ENCODE data around the gene TRMT5.

DNA sequence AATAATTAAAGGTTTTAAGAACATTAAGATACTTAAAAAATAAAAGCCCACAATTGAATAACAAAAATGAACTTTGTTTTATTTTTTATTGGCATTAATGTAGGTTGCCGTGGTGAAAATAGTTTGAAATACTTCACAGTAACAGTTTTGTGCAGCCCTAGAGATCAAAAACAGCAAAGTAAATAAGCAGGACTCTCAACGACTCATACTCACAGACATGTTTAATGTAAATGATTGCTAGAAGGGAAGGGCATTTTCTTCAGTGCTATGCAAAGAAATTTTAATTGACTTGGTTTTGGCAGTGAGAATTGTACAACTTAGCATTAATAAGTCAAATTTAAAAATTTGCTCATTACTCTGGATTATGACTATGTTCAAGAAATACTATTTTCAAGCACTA lies 16.0 kb downstream of the TRMT5 start:
- TF ChIP-seq, protein P1, sequence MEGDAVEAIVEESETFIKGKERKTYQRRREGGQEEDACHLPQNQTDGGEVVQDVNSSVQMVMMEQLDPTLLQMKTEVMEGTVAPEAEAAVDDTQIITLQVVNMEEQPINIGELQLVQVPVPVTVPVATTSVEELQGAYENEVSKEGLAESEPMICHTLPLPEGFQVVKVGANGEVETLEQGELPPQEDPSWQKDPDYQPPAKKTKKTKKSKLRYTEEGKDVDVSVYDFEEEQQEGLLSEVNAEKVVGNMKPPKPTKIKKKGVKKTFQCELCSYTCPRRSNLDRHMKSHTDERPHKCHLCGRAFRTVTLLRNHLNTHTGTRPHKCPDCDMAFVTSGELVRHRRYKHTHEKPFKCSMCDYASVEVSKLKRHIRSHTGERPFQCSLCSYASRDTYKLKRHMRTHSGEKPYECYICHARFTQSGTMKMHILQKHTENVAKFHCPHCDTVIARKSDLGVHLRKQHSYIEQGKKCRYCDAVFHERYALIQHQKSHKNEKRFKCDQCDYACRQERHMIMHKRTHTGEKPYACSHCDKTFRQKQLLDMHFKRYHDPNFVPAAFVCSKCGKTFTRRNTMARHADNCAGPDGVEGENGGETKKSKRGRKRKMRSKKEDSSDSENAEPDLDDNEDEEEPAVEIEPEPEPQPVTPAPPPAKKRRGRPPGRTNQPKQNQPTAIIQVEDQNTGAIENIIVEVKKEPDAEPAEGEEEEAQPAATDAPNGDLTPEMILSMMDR (IDR thresholded peaks at IDR 0.05): no peak
- no peak for TF ChIP-seq EP300 (IDR thresholded peaks at IDR 0.05)
- TF ChIP-seq POLR2A (IDR thresholded peaks at IDR 0.05): no peak

Data from tibial nerve (tissue), 4 donors.